Iris pigment epithelial cell (primary cell): ENCODE data around the gene SEMA3F.
"Not testable (repeated sequence)": the region's sequence is repeated elsewhere in the genome, so short reads cannot be mapped to it uniquely, and the experiment has no call there.

Source experiments
- DNase-seq: peaks from one replicate; pipeline ENCODE4 v3.0.0-alpha.2; 2011; ENCODE audit warnings: low read depth

The SEMA3F gene

DNA sequence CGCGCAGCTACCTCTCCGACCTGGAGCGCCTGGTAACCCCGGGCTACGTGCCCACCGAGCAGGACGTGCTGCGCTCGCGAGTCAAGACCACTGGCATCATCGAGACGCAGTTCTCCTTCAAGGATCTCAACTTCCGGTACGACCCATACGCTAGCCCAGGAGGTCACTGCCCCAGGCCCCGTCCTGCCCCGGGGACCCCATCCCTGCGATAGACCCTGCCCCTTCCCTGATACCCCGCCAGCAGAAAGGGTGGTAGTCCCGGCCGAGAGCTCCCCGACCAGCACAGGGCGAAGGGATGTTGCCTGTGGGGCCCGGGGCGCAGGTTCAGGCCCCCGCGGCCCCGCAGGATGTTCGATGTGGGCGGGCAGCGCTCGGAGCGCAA lies 38.6 kb downstream of the SEMA3F start:
- no peak for DNase-seq

DNA sequence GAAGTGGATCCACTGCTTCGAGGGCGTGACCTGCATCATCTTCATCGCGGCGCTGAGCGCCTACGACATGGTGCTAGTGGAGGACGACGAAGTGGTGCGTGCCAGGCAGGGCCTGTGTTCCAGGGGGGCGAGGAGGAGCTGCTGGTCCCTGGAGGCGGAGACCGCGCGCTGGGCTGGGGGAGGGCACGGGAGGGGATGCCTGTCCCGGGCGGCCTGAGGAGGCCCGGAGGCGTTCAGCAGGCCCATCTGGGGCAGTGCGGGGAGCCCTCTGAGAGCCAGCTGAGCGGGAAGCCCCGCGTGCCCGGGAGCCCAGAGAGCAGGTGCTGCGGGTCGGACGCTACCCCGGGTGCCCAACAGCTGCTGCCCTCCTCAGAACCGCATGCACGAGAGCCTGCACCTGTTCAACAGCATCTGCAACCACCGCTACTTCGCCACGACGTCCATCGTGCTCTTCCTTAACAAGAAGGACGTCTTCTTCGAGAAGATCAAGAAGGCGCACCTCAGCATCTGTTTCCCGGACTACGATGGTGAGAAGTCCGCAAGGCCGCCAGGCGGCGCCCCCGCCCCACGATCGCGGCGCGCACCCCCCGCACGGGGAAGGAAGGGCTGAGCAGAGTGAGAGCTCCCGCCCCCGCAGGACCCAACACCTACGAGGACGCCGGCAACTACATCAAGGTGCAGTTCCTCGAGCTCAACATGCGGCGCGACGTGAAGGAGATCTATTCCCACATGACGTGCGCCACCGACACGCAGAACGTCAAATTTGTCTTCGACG lies 39.2 kb downstream of the SEMA3F start:
- DNase-seq, result peak; percentile 56

DNA sequence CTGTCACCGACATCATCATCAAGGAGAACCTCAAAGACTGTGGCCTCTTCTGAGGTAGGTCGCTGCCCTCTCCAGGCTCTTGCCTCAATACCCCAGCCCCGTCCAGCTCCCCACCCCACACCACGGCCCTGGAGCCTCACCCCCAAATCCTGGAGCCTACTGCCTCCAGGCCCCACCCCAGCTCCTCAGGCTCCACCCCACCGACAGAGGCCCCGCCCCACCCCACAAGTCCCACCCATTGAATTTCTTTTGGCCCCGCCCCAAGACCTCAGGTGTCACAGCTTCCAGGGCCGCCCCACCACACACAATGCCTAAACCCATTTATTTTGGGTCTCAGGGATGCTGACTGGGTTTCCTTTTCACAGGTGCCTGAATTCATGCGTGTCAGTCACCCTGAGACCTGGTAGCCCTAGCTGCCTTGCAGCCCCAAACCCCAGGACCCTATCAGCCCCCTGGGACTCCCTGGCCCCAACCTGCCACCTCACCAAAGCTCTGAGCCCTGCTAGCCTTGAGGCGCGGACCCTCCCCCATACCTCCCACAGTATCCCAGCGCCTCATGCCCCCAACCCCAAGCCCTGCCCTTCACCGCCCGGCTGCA lies 39.9 kb downstream of the SEMA3F start:
- DNase-seq, result no peak

DNA sequence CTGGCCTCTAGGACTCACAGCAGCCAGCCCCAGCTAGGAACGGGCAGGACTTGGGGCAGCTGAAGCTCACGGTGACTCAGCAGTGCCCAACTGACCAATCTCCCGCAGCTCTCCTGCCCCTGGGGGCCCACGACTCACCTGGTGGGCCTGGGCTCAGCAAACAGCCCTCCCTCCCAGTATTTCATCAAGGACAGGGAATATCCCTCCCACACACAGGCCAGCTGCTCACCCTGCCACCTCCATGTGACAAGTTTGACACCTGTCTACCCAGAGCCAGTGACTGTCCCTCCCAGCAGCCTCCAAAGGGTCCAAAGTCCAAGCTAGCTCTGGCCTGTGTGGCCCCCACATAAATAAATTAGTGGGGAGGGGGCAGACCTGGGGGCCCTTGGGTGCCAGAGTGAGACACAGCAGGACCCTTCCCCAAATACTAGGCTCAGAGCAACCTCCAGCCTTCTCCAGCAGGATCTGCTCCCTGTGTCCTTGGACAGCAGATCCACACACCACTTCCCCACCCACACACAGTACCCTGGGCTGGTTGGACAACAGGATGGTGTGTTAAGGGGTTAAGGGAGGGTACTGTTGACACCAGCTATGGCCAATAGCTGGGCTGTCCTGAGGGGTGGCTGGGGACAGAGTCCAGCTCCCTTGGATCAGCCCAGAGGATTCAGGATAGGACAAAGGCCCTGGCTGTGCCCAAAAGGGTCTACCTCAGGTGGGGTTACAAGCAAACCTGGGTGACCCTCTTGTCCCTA lies 40.6 kb downstream of the SEMA3F start:
- no peak for DNase-seq

DNA sequence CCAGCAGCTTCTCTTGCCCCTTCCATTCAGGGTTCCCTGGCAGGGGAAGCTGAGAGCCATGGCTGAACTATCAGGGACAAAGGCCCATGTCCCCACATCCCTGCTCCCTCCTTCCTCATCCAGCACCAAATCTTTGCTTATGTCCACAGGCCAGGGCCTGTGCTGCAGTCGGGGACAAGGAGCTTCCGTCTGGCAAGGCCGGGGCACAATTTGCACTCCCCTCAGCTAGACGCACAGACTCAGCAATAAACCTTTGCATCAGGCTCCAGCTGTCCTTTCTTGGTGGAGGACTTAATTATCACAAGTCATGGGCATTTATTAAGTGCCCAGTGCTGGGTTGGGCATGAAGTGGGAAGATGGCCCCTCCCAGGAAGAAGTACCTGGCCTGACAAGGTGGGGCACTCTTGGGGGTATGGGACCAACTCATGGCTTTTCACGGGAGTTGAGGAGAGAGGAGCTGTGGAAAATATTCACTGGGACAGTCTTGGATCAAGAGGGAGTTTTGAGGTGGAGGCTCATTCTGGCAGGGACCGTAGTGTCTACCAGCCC lies 41.2 kb downstream of the SEMA3F start:
- DNase-seq, result no peak

DNA sequence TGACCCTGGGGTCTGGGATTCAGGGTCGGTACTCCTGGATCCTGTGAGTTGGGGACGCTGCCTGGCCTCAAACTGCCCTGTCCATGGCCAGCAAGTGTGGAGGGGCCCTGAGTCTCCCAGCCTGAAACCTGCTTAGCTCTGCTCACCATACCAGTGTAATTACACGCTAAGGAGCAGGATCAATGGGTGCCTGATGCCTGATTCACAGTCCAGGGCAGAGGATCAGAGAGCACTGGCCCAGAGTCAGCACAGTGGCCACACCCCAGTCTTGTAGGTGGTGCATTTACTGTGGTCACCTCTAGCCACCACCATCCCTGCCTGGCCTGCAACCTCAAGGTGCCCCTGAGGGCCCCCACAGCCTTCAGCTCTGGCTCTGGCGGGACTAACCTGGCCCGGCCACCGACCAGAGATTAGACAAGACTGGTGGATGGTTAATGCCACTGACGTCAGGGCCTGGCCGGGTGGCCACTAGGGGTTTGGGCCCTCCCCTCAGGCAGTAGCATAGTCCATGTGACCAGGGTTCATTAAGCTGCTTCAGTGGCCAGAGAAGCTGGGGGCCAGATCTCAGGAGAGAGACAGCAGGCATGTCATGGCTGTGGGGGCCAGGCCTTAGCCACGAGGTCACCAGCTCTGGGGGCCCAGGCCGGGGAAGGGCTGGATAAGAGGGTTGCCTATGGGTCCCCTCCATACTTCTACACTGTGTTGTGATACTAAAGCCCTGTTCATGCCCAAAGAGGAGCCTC lies 46.6 kb downstream of the SEMA3F start:
- DNase-seq, result no peak

DNA sequence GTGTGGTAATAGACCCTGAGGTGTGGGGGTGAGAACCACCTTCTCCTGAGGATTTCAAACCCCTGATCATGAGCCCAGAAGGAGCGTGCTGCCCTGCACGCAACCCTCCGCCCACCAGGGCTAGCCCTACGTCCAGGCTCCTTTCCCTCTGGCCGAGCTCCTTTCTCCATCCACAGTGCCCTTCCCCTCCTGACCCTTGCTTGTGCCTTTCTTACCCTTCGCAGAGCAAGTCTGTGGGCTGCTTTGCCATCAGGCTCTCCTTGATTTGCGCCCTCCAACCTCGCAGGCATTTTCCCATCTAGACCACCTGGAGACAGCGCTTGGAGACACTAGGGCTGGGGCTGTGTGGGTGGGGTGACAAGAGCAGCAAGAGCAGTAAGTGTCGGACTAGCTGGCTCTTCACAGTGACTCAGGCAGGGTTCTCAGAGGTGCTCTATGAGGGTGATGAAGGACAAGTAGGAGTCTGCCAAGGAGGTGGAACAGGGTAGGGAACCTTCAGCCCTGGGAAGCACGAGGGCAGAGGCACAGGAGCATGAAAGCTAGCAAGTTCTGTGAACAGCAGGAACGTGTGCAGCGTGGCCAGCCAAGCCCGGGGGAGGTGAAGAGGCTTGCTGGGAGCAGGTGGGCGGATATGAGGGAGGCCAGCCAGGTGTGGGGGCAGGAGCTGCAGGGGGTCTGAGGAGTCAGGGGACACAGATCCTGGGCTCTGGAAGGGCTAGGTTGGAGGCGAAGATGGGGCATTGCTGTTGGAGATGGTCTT lies 47.4 kb downstream of the SEMA3F start:
- DNase-seq, result no peak

DNA sequence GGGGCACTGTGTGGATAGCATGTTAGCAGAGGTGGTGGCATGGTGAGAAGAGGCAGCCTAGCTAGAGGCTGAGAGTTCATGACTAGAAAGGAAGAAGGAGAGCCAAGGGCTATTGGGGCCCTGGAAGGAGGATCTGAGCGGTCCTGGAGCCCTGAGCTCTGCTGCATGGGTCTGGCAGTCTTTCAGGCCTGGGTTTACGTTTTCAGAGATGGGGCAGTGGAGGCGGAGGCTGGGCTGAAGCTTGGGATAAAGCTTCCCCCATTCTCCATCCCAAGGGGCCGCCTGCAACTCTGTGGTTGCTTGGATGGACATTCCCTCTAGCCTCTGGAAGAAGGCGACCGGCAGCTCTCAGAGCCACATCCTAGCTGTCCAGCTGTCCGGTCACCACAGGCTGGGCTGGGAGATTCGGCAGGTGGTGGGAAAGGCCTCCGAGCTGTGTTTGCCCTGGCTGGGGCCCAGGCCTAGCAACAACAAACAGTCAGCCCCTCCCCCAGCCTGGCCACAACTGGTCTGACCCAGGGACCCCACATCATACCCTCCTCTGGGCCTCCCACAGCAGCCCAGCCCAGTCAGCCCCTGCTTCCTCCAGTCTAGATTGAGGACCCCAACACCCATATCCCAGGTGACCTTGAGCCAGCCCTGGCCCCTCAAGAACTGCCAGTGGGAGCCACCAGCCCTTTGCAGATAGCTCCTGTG lies 48.1 kb downstream of the SEMA3F start:
- no peak for DNase-seq

DNA sequence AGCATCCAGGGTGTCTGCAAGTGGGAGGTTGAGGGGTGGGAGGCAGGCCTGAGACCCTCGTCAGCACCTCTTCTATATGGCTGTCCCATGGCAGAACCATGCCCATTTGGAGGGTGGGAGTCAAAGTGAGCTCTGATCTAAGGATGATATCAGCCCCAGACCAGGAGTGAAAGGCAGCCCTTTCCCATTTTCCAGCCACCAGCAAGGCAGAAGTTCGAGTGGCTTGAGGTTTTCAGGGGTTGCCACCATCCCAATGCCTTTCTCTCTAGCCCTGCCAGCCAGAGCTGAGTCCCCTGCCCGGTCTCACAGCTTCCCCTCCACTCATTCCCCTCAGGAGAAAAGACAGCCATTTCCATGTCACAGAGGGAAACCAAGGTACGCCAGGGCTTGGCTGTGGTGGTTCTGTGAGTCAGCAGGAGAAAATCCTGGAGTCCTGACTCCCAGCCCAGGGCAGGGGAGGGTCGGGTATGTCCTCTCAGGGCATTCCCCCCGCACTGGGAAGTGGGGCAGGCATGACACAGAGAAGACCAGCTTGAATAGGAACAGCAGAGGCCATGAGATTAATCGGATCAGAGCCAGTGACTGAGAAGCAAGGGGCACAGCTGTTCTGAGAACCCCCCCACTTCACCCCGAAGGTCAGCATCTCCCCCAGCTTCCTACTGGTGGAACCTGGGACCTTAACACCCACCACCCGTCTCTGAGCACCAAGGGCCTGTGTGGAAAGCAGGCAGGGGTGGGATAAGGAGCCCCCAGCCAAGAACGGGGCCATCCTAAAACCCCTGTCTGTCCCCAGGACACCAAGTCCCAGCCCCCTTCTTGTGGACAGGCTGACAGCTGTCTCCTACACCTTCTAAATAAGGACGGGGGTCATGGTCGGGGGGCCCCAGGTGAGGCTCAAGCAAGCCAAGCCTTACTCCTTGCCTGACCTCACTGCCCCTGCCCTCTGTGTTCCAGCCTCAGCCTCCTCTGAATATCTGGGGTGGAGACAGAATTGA lies 49.0 kb downstream of the SEMA3F start:
- DNase-seq, result no peak

DNA sequence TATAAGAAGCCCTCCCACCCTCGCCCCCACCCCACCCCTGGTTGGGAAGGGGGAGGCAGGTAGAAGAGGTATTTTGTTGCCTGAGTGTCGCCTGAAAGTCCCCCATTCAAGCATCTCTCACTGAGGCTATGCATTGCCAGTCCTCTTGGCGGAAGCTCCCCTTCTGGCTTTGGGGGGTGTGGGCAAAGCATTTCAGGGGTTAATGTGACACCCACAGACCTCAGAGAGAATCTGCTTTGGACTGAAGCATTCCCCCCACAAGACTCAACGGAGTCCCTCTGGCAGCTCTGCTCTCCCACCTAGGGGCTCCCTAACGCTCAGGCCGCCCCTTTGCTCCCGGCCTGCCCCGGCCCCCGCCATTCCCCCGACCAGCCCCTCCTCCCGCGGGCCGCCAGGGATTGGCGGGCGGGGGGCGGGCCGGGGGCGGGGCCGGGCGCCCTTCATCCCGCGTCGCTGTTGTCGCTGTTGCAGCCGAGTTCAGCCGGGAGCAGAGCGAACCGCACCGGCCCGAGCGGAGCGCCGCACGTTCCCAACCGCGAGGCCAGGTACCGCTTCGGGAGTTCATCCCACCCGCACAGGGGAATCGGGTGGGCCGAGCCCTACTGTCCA lies 49.8 kb downstream of the SEMA3F start, which contains the start of gene SLC38A3:
Gene SLC38A3, plus strand, starts transcription at position 468 of the 609 bp plus-strand sequence. CDS start 8,929 bp downstream, outside the sequence.
- no peak for DNase-seq

DNA sequence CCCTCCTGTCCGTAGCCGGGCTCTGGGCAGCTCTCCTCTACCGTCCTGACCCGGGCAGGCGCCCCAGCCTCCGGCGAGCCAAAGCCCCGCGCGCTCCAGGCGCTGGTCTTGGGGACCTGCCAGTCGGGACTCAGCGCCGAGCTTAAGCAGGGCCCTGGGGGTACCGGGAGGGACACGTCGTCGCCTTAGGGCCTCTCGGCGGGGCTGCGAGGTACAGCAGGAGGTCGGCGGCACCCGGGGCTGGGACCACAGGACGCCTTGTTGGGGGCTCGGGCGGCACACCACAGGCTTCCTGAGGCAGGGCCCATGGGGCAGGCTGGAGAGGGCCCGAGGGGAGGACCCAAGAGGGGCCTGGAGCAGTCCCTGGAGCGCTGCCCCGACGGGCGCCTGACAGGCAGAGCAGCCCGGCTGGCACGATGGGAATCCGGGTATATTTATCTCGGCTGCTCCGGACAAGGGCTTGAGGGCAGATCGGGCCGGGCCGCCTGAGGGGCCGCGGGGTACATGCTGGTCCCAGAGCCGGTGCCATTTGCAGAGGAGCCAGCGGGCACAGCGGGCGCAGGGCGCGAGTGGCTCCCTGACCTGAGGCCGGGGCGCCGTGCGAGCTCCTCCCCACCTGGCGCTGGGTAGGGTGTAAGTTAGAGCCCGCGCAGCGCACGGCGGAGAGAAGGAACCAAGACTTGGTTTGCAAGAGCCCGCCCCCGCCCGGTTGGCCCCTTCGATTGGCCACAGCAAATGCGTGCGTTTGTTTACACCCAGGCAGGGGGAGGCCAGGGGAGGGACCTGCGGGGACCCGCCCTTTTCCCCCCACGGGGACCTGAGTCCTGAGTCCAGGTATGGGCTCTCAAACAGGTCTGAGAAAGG lies 50.5 kb downstream of the SEMA3F start:
- DNase-seq, result peak; percentile 13

DNA sequence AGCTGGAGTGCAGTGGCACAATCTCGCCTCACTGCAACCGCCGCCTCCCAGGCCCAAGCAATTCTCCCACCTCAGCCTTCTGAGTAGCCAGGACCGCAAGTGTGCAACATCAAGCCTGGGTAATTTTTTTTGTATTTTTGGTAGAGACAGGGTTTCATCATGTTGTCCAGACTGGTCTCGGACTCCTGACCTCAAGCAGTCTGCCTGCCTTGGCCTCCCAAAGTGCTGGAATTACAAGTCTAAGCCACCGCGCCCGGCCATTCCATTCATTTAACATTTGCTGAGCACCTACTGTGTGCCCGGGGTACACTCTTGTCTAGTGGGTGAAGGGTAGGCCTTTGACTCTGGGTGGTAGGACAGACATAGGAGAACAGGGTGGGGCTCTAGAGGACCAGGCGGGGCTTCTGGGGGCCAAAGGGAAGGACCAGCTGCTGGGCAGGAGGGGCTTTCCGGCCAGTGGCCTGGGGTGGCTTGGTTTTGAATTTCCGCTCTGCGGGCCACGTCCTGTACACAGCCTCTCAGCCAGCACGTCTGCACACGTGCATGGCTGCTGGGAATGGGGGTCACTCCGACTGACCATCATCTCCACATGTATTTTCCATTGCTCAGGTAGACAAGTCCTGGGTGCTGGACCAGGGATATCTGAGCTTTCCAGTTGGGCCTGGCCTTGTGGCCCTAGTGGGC lies 52.4 kb downstream of the SEMA3F start:
- no peak for DNase-seq

DNA sequence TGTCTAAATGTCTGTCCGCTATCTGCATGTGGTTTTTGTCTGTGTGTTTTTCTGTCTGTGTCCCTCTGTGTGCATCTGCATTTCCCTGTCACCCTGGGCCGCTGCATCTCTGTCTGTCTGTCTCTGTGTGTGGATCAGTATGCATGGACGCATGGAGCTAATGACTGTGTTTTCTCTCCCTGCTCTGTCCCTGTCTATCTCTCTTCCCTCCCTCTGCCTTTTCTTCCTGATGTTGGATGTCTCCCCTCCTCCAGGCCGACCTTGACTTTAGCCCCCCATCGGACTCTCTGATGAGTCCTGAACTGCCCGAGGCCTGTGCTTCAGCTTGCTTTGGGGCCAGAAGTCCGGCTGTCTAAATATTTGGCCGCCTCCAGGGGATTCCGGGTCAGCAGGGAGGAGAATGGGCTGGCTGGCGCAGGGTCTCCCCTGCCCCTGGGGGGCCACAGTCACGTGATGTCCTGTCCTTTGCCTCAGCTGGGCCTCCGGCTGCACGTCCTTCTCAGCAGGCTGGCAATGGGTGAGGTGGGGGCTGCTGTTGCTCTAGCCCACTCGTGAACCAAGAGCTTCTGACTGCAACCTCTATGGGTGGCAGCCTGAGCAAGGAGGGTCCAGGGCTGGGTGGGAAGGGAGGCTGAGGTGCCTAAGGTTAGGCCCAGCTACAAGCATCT lies 53.7 kb downstream of the SEMA3F start:
- DNase-seq, result no peak

DNA sequence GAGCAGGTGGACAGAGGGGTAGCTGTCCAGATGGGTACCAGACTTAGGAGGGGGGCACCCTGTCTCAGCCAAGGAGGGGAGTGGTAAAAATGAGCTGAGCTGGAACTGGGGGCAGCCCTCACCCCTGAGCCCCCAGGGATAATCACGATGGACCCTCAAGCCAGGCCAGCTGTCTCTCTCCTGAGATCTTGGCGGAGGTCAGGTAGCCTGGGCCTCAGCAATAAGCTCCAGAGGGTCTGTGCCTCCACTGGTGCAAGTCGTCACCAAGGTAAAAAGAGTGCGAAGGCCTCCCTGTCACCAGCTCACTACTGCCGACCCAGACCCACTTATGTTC lies 55.0 kb downstream of the SEMA3F start:
- DNase-seq, result no peak

DNA sequence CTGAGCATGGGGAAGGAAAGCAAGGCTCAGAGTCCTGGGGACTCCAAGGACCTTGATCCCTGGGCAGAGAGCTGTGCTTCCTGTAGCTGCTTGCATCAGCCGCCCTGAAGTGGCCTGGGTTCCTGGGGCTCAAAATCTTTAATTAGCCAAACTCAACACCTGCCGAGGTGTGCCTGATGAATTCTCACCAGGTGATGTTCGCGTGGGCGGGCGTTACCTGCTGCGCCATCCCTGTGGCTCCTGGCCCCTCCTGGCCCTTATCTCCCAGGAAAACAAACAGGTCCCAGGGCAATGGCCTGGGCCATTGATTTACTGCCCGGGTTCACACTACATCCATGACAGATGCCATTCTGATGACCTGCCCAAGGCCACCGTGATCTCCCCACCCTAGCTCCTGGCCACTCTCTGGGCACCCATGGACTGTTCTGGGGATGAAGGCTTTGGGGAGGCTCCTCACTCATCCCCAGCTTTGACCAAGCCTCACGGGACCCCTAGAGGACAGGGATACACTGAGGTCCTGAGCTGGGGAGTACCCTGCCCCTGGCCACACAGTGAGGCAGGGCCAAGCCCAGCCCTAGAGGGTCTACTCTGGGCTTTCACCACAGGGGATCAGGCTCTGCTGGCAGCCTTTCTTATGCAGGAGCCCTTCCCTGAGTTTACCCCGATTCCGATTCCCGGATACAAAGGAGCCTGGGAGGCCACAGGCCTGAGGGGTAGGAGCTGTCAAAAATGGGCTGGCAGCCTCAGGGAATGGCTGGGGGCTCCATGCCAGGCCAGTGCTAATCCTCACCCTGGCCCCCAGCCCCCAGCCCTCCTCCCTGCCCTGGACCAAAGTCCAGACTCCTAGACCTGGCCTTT lies 55.6 kb downstream of the SEMA3F start:
- DNase-seq, result no peak

DNA sequence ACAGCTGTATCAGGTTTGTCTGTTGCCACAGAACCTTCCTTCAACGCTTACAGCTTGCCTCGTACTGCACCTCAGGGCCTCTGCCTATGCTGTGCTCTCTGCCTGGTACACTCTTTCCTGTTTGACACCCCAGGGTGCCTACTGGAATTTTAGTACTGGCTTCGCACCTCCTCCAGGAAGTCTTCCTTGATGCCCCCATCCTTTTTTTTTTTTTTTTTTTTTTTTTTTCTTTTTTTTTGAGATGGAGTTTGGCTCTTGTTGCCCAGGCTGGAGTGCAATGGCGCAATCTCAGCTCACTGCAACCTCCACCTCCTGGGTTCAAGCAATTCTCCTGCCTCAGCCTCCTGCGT lies 56.2 kb downstream of the SEMA3F start:
- not testable (repeated sequence) for DNase-seq
